SU-DHL-6 (cell line): ENCODE measurements around the gene SPINK2.

Experiments used
- H2AFZ ChIP-seq: fragments of 200-600 bp; sonication (generic); 2 replicates; pipeline ENCODE4 v1.6.1; 2014; ENCODE audit warnings: low read depth, mild to moderate bottlenecking, moderate library complexity, mixed read lengths, antibody characterized with exemption, low read length; ENCODE audit not compliant: severe bottlenecking
- H3F3A ChIP-seq: fragments of 200-600 bp; shearing (Covaris generic); 2 replicates; pipeline ENCODE4 v1.6.0; 2016; ENCODE audit warnings: antibody characterized with exemption, mild to moderate bottlenecking; ENCODE audit not compliant: insufficient read depth
- H3K27ac ChIP-seq: fragments of 200-600 bp; sonication (generic); 2 replicates; pipeline ENCODE4 v1.5.1; 2016; ENCODE audit warnings: low read depth, mild to moderate bottlenecking, low read length, moderate library complexity, mixed read lengths
- H3K27me3 ChIP-seq: fragments of 200-600 bp; sonication (generic), shearing (Covaris generic); 2 replicates; pipeline ENCODE4 v1.6.0; 2014; ENCODE audit warnings: mild to moderate bottlenecking, low read length
- H3K36me3 ChIP-seq: fragments of 200-600 bp; sonication (generic); 2 replicates; pipeline ENCODE4 v1.6.1; 2014; ENCODE audit warnings: mild to moderate bottlenecking, low read length, mixed read lengths
- H3K4me2 ChIP-seq: fragments of 300-600, 200-600 bp; shearing (Covaris generic), sonication (generic); 2 replicates; pipeline ENCODE4 v1.6.0; 2014; ENCODE audit warnings: low read length, low read depth, mild to moderate bottlenecking; ENCODE audit not compliant: poor library complexity, severe bottlenecking
- H3K4me3 ChIP-seq: fragments of 200-600 bp; sonication (generic); 2 replicates; pipeline ENCODE4 v1.5.1; 2014; ENCODE audit warnings: antibody characterized with exemption, low read length, mild to moderate bottlenecking, mixed read lengths; ENCODE audit not compliant: insufficient read depth, poor library complexity, severe bottlenecking
- H3K79me2 ChIP-seq: fragments of 200-600 bp; sonication (generic); 2 replicates; pipeline ENCODE4 v1.6.1; 2014; ENCODE audit warnings: mild to moderate bottlenecking, low read length, moderate library complexity; ENCODE audit not compliant: insufficient read depth
- H3K9ac ChIP-seq: fragments of 200-600 bp; sonication (generic); 2 replicates; pipeline ENCODE4 v1.7.0; 2014; ENCODE audit warnings: mild to moderate bottlenecking, low read length
- H3K9me2 ChIP-seq: fragments of 200-600 bp; sonication (generic); replicated peaks from 2 replicates; pipeline ENCODE4 v1.6.1; 2014; ENCODE audit warnings: low read length; ENCODE audit not compliant: insufficient read depth
- H3K9me3 ChIP-seq: fragments of 200-600 bp; sonication (generic); 2 replicates; pipeline ENCODE4 v1.6.1; 2014; ENCODE audit warnings: low read length, mixed read lengths; ENCODE audit not compliant: insufficient read depth
- H4K20me1 ChIP-seq: fragments of 200-600 bp; sonication (generic); 2 replicates; pipeline ENCODE4 v1.6.1; 2014; ENCODE audit warnings: low read depth, mild to moderate bottlenecking, antibody characterized with exemption, low read length, moderate library complexity, mixed read lengths
- EZH2phosphoT487 ChIP-seq: fragments of 200-600 bp; sonication (generic), shearing (Covaris generic); conservative IDR thresholded peaks from 2 replicates; pipeline ENCODE4 v1.6.1; 2018; ENCODE audit warnings: mild to moderate bottlenecking, antibody characterized with exemption, low read length, moderate library complexity, mixed read lengths
- TF ChIP-seq, protein P1 (sequence below): fragments of 200-600 bp; sonication (generic); IDR thresholded peaks from one replicate; pipeline ENCODE4 v1.5.1; 2017; ENCODE audit warnings: antibody characterized with exemption, mild to moderate bottlenecking, low read length, moderate library complexity; ENCODE audit not compliant: insufficient read depth, poor library complexity, severe bottlenecking

SPINK2 gene

DNA sequence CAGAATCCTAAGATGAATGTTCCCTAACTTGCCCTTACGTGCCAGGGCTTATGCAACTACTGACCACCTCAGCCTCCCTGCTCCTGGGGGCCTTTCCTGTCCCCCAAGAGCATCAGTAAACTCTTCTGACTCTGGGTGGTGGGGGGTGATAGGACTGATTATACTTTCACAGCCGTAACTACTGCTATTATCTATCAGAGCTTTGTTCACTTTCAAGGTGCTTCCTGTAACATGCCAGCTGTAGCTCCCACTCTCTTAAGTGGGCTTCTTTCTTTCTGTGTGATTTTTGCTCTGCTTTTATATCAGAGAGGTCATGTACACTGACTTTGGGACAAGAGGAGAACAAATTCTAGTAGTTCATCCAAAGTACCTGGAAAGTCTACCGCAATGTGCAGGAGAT is 25.3 kb downstream of the SPINK2 start:
- H3K27ac ChIP-seq = no peak overlapping the region
- H3K9me3 ChIP-seq = no peaks in the 10 kb centered on the region
- no peak overlapping the region for H2AFZ ChIP-seq
- H3K4me3 ChIP-seq = no peak overlapping the region
- no peak overlapping the region for H3K4me2 ChIP-seq
- no peaks in the 10 kb centered on the region for H3K79me2 ChIP-seq
- H3K9ac ChIP-seq = no peak overlapping the region
- H4K20me1 ChIP-seq = no peaks in the 10 kb centered on the region
- no peak for TF ChIP-seq EZH2phosphoT487
- H3K27me3 ChIP-seq = no peaks in the 10 kb centered on the region
- no peaks in the 10 kb centered on the region for H3K9me2 ChIP-seq
- no peaks in the 10 kb centered on the region for H3F3A ChIP-seq
- H3K36me3 ChIP-seq = no peaks in the 10 kb centered on the region

DNA sequence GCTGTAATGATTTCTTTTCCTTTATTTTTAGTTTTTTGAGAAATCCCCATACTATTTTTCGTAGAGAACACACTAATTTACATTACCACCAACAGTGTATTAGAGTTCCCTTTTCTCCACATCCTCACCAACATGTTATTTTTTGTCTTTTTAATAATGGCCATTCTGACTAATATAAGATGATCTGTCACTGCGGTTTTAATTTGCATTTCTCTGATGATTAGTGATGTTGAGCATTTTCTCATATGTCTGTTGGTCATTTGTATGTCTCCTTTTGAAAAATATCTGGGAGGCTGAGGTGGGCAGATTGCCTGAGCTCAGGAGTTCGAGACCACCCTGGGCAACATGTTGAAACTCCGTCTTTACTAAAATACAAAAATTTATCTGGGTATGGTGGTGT is 30.2 kb downstream of the SPINK2 start:
- Histone ChIP-seq H3K4me3 (no peak overlapping the region), H2AFZ (no peak overlapping the region), H3K4me2 (peak overlapping the region; percentile 45), H3K9ac (0 out of 2 replicates have a peak overlapping the region, but pooled peaks have one; percentile 38), H3K79me2 (no peaks in the 10 kb centered on the region), H3F3A (no peaks in the 10 kb centered on the region), H3K27ac (peak overlapping the region; percentile 83), H4K20me1 (no peaks in the 10 kb centered on the region), H3K9me2 (no peaks in the 10 kb centered on the region), H3K36me3 (no peaks in the 10 kb centered on the region), H3K27me3 (no peaks in the 10 kb centered on the region), H3K9me3 (no peaks in the 10 kb centered on the region)
- TF ChIP-seq EZH2phosphoT487 = no peak
- TF ChIP-seq, protein P1, sequence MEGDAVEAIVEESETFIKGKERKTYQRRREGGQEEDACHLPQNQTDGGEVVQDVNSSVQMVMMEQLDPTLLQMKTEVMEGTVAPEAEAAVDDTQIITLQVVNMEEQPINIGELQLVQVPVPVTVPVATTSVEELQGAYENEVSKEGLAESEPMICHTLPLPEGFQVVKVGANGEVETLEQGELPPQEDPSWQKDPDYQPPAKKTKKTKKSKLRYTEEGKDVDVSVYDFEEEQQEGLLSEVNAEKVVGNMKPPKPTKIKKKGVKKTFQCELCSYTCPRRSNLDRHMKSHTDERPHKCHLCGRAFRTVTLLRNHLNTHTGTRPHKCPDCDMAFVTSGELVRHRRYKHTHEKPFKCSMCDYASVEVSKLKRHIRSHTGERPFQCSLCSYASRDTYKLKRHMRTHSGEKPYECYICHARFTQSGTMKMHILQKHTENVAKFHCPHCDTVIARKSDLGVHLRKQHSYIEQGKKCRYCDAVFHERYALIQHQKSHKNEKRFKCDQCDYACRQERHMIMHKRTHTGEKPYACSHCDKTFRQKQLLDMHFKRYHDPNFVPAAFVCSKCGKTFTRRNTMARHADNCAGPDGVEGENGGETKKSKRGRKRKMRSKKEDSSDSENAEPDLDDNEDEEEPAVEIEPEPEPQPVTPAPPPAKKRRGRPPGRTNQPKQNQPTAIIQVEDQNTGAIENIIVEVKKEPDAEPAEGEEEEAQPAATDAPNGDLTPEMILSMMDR = no peak

DNA sequence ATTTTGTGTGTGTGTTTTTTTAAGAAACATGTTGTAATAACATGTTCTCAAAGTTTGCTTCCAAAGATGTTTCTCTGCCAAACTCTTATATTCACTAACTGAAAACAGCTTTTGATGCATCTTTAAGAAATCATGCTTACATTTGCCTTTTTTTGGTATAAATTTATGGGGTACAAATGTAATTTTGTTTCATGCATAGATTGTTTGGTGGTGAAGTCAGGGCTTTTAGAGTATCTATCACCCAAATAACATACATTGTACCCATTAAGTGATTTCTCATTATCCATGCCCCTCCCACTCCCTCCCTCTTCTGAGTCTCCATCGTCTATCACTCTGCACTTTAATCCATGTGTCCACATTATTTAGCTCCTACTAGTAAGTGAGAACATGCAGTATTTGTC is 30.8 kb downstream of the SPINK2 start:
- H3F3A ChIP-seq = no peaks in the 10 kb centered on the region
- H3K4me2 ChIP-seq = peak overlapping the region; percentile 45
- no peaks in the 10 kb centered on the region for H3K36me3 ChIP-seq
- peak overlapping the region; percentile 83 for H3K27ac ChIP-seq
- H3K27me3 ChIP-seq = no peaks in the 10 kb centered on the region
- no peaks in the 10 kb centered on the region for H3K9me2 ChIP-seq
- H3K9ac ChIP-seq = peak overlapping the region; percentile 38
- no peak overlapping the region for H3K4me3 ChIP-seq
- no peak for TF ChIP-seq EZH2phosphoT487
- TF ChIP-seq, protein P1 = no peak
- no peaks in the 10 kb centered on the region for H3K79me2 ChIP-seq
- H3K9me3 ChIP-seq = no peaks in the 10 kb centered on the region
- H2AFZ ChIP-seq = no peak overlapping the region
- H4K20me1 ChIP-seq = no peaks in the 10 kb centered on the region

DNA sequence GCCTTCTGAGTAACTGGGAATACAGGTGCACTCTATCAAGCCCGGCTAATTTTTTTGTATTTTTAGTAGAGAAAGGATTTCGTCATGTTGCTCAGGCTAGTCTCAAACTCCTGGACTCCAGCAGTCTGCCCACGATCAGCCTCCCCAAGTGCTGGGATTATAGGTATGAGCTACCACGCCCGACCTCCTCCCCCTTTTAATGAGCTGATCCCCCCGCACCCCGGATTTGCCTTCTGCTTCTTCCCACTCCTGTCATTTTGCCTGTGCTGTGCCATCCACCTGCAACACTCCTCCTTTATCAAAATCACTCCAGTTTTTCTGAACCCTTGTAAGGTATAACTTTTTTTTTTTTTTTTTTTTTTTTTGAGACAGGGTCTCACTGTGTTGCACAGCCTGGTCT is 33.4 kb downstream of the SPINK2 start:
- no peak overlapping the region for H3K4me3 ChIP-seq
- H3K27me3 ChIP-seq = no peaks in the 10 kb centered on the region
- H3K4me2 ChIP-seq = no peak overlapping the region
- no peaks in the 10 kb centered on the region for H3K79me2 ChIP-seq
- no peak overlapping the region for H2AFZ ChIP-seq
- no peaks in the 10 kb centered on the region for H3K9me3 ChIP-seq
- H3K27ac ChIP-seq = no peak overlapping the region
- H3K36me3 ChIP-seq = no peaks in the 10 kb centered on the region
- no peaks in the 10 kb centered on the region for H4K20me1 ChIP-seq
- H3F3A ChIP-seq = no peaks in the 10 kb centered on the region
- no peak overlapping the region for H3K9ac ChIP-seq
- no peaks in the 10 kb centered on the region for H3K9me2 ChIP-seq
- TF ChIP-seq, protein P1 = no peak
- TF ChIP-seq EZH2phosphoT487 = no peak
